T47D (cell line): ENCODE data around the gene LDHD.

Experiments
- DNase-seq, 2 experiments: peaks; one replicate each; pipeline versions ENCODE4 v3.0.0 to v3.0.0-alpha.2; 2011 to 2012; ENCODE audit warnings: low read depth in 1 of 2, low spot score in 1 of 2
- JUND ChIP-seq: IDR thresholded peaks from 2 replicates; pipeline ENCODE4 v1.6.1; 2012; ENCODE audit warnings: low read depth
- in situ Hi-C: cut with HindIII; loops from 2 replicates; pipeline ENCODE4 v1.10.0; 2016; ENCODE audit warnings: low sequenced_read_pairs, low pct_unique_long_range_greater_than_20kb

The LDHD gene

GRCh38 chr16:75075688-75076268 lies 40.8 kb downstream of the LDHD start:
- DNase-seq, result no peak
- in situ Hi-C loops, result no loop called here
- no peak for TF ChIP-seq JUND

GRCh38 chr16:75074920-75075687 lies 41.5 kb downstream of the LDHD start:
- no peak for DNase-seq
- no peak for TF ChIP-seq JUND
- in situ Hi-C loops, result no loop called here

- in situ Hi-C loops, result no loop called here
- no peak for DNase-seq
These were observed 42.2 kb downstream of the LDHD start for GRCh38 chr16:75074304-75074793.

GRCh38 chr16:75073545-75074303 lies 42.9 kb downstream of the LDHD start:
- DNase-seq, result no peak
- no peak for TF ChIP-seq JUND
- in situ Hi-C loops, result no loop called here

More at GRCh38 chr16:75074304-75074793, 42.2 kb downstream of the LDHD start:
- no peak for TF ChIP-seq JUND

- no peak for TF ChIP-seq JUND
- in situ Hi-C loops, result no loop called here
- no peak for DNase-seq
These were observed 44.2 kb downstream of the LDHD start for GRCh38 chr16:75072239-75072947.

- in situ Hi-C loops, result no loop called here
- no peak for TF ChIP-seq JUND
- no peak for DNase-seq
These were observed 45.0 kb downstream of the LDHD start for GRCh38 chr16:75071621-75072020.

- peak in 1 of 2 experiments; percentile 68 for DNase-seq
- in situ Hi-C loops, result no loop called here
- no peak for TF ChIP-seq JUND
These were observed 46.4 kb downstream of the LDHD start for GRCh38 chr16:75070012-75070841.

- in situ Hi-C loops, result no loop called here
- no peak for DNase-seq
- no peak for TF ChIP-seq JUND
These were observed 48.2 kb downstream of the LDHD start for GRCh38 chr16:75068085-75069031.

- no peak for DNase-seq
- in situ Hi-C loops, result no loop called here
- no peak for TF ChIP-seq JUND
These were observed 49.6 kb downstream of the LDHD start for GRCh38 chr16:75066861-75067447.

GRCh38 chr16:75065521-75066149 lies 50.9 kb downstream of the LDHD start:
- TF ChIP-seq JUND, result no peak
- in situ Hi-C loops, result no loop called here
- peak in 1 of 2 experiments; percentile 58 for DNase-seq
